Retinal pigment epithelial cell (primary cell): ENCODE results near the gene MPZL3.

ENCODE experiments used
- DNase-seq: peaks from one replicate; pipeline ENCODE4 v3.0.0-alpha.2; 2010; ENCODE audit warnings: low read depth
- H3K4me3 ChIP-seq: 2 replicates; pipeline ENCODE4 v1.5.1; 2011; ENCODE audit warnings: mild to moderate bottlenecking, low read length, control low read depth, moderate library complexity
- CTCF ChIP-seq: conservative IDR thresholded peaks from 2 replicates; pipeline ENCODE4 v1.5.1; 2011; ENCODE audit warnings: low read depth, low read length, control low read depth, inconsistent platforms

Gene MPZL3

GRCh38 chr11:118207079-118207478 lies 45.1 kb downstream of the MPZL3 start:
- no peak for DNase-seq
- no peak overlapping the region for H3K4me3 ChIP-seq
- TF ChIP-seq CTCF: no peak

- DNase-seq: no peak
- H3K4me3 ChIP-seq: no peak overlapping the region
These were observed 45.7 kb downstream of the MPZL3 start for GRCh38 chr11:118206391-118207031.

GRCh38 chr11:118205606-118206378 lies 46.4 kb downstream of the MPZL3 start:
- DNase-seq: no peak
- no peak for TF ChIP-seq CTCF
- H3K4me3 ChIP-seq: no peak overlapping the region

More at GRCh38 chr11:118206391-118207031, 45.7 kb downstream of the MPZL3 start:
- TF ChIP-seq CTCF: no peak

- TF ChIP-seq CTCF: no peak
- no peak overlapping the region for H3K4me3 ChIP-seq
- DNase-seq: no peak
These were observed 49.4 kb downstream of the MPZL3 start for GRCh38 chr11:118202599-118203422.

GRCh38 chr11:118201966-118202365 lies 50.2 kb downstream of the MPZL3 start:
- TF ChIP-seq CTCF: no peak
- DNase-seq: no peak
- no peak overlapping the region for H3K4me3 ChIP-seq

- TF ChIP-seq CTCF: no peak
- H3K4me3 ChIP-seq: no peak overlapping the region
- DNase-seq: no peak
These were observed 51.1 kb downstream of the MPZL3 start for GRCh38 chr11:118200901-118201680.
